Measurements from ENCODE around the gene DLG5.

DLG5 gene

GRCh38 chr10:77960829-77961329, 34.3 kb upstream of the DLG5 start:
- no peak overlapping the region for H3K4me3 ChIP-seq (ENCODE audit: low read depth, low read length)
- POLR2A ChIA-PET = no interaction called here
- CTCF ChIA-PET = interaction anchor here (1.0 kb wide), 1 partner anchor 11 kb away, joined by 5 read pairs; no protein-coding TSS in a partner anchor

GRCh38 chr10:77959887-77960455, 33.4 kb upstream of the DLG5 start:
- Histone ChIP-seq H3K4me1 (ENCODE audit: control insufficient read depth, insufficient read depth, low read length) (no peaks in the 10 kb centered on the region), H3K27ac (ENCODE audit: extremely low read depth, low read depth, low read length) (no peak overlapping the region), H3K4me3 (ENCODE audit: low read depth, low read length) (no peak overlapping the region), H3K9me3 (ENCODE audit: control insufficient read depth, insufficient read depth, low read depth, low read length) (no peaks in the 10 kb centered on the region), H3K36me3 (ENCODE audit: control insufficient read depth in 2 of 2, insufficient read depth in 1 of 2, low read length in 2 of 2) (no peaks in the 10 kb centered on the region)
- ChIA-PET POLR2A (interaction anchor here (0.5 kb wide), 1 partner anchor 22 kb away, joined by 5 read pairs; no protein-coding TSS in a partner anchor), CTCF (interaction anchor here (0.6 to 1.0 kb wide), 3 partner anchors 10 to 206 kb away, joined by 3 to 5 read pairs (median 3); no protein-coding TSS in a partner anchor)
- no peak for TF ChIP-seq ZNF223 (tag by site-specific recombination; IDR thresholded peaks at IDR 0.05)
- no peak for TF ChIP-seq ZBTB48 (tag by site-specific recombination; IDR thresholded peaks at IDR 0.05)
- no peak for TF ChIP-seq SP2 (tag by site-specific recombination; IDR thresholded peaks at IDR 0.05)
- TF ChIP-seq ZNF670 (tag by site-specific recombination; IDR thresholded peaks at IDR 0.05; ENCODE audit: low read depth) = no peak
- TF ChIP-seq ZNF140 (tag by site-specific recombination; IDR thresholded peaks at IDR 0.05) = no peak
- no peak for TF ChIP-seq ZNF473 (tag by site-specific recombination; IDR thresholded peaks at IDR 0.05)
- no peak for TF ChIP-seq ZNF202 (tag by site-specific recombination; IDR thresholded peaks at IDR 0.05; ENCODE audit: borderline replicate concordance)
- TF ChIP-seq ZNF529 (tag by site-specific recombination; IDR thresholded peaks at IDR 0.05; ENCODE audit: insufficient replicate concordance) = no peak
- no peak for TF ChIP-seq PRDM4 (tag by site-specific recombination; IDR thresholded peaks at IDR 0.05)
- TF ChIP-seq ZBTB10 (tag by site-specific recombination; IDR thresholded peaks at IDR 0.05) = no peak
- no peak for TF ChIP-seq ZNF558 (tag by site-specific recombination; IDR thresholded peaks at IDR 0.05)
- TF ChIP-seq ZBTB20 (tag by site-specific recombination; IDR thresholded peaks at IDR 0.05) = no peak
- no peak for TF ChIP-seq ZNF311 (tag by site-specific recombination; IDR thresholded peaks at IDR 0.05; ENCODE audit: borderline replicate concordance)
- no peak for TF ChIP-seq ZNF548 (tag by site-specific recombination; IDR thresholded peaks at IDR 0.05)

More at GRCh38 chr10:77960829-77961329, 34.3 kb upstream of the DLG5 start:
- H3K27ac ChIP-seq (ENCODE audit: extremely low read depth, low read depth, low read length) = no peak overlapping the region
- no peaks in the 10 kb centered on the region for H3K36me3 ChIP-seq (ENCODE audit: control insufficient read depth in 2 of 2, insufficient read depth in 1 of 2, low read length in 2 of 2)
- H3K4me1 ChIP-seq (ENCODE audit: control insufficient read depth, insufficient read depth, low read length) = no peaks in the 10 kb centered on the region
- no peaks in the 10 kb centered on the region for H3K9me3 ChIP-seq (ENCODE audit: control insufficient read depth, insufficient read depth, low read depth, low read length)
- TF ChIP-seq ZNF610 (tag by site-specific recombination; IDR thresholded peaks at IDR 0.05; ENCODE audit: borderline replicate concordance) (no peak), ZNF146 (tag by site-specific recombination; IDR thresholded peaks at IDR 0.05) (peak; percentile 59), ZNF366 (tag by site-specific recombination; conservative IDR thresholded peaks at IDR 0.05) (no peak), BCL6B (tag by site-specific recombination; IDR thresholded peaks at IDR 0.05) (no peak)

Data from HEK293 (cell line).